T-helper 2 cell (primary cell): ENCODE measurements around the gene ADD3.
"Not testable (repeated sequence)": the region's sequence is repeated elsewhere in the genome, so short reads cannot be mapped to it uniquely, and the experiment has no call there.

Experiments
- DNase-seq, 5 experiments: peaks; one replicate each; pipeline versions ENCODE4 v3.0.0 to v3.0.0-alpha.2; 2012 to 2022

ADD3 gene

GRCh38 chr10:109977382-109977806 lies 30.4 kb upstream of the ADD3 start:
- DNase-seq = no peak

GRCh38 chr10:109978481-109978880 lies 29.3 kb upstream of the ADD3 start:
- DNase-seq = peak; percentile 21 to 55 (median 32)

- no peak for DNase-seq
Observed at GRCh38 chr10:109979215-109979614, 28.6 kb upstream of the ADD3 start.

- DNase-seq = no peak
Observed at GRCh38 chr10:109981650-109982049, 26.1 kb upstream of the ADD3 start.

- DNase-seq = no peak
Observed at GRCh38 chr10:109982123-109982522, 25.7 kb upstream of the ADD3 start.

GRCh38 chr10:109982812-109983211 lies 25.0 kb upstream of the ADD3 start:
- no peak for DNase-seq

GRCh38 chr10:109984013-109984412 lies 23.8 kb upstream of the ADD3 start:
- DNase-seq = no peak

- not testable (repeated sequence) for DNase-seq
Observed at GRCh38 chr10:109985768-109986167, 22.0 kb upstream of the ADD3 start.

GRCh38 chr10:109987452-109988211 lies 20.2 kb upstream of the ADD3 start:
- DNase-seq = no peak

- no peak for DNase-seq
Observed at GRCh38 chr10:109988212-109988596, 19.6 kb upstream of the ADD3 start.

GRCh38 chr10:109991266-109991855 lies 16.4 kb upstream of the ADD3 start:
- no peak for DNase-seq

GRCh38 chr10:109992485-109992884 lies 15.3 kb upstream of the ADD3 start:
- DNase-seq = no peak

- no peak for DNase-seq
Observed at GRCh38 chr10:109993551-109994330, 14.0 kb upstream of the ADD3 start.

GRCh38 chr10:109994711-109995577 lies 12.8 kb upstream of the ADD3 start:
- DNase-seq = no peak

- DNase-seq = no peak
Observed at GRCh38 chr10:109995595-109995994, 12.2 kb upstream of the ADD3 start.

- DNase-seq = no peak
Observed at GRCh38 chr10:109996225-109996624, 11.6 kb upstream of the ADD3 start.

GRCh38 chr10:109996766-109997171 lies 11.0 kb upstream of the ADD3 start:
- no peak for DNase-seq

GRCh38 chr10:109997233-109997632 lies 10.6 kb upstream of the ADD3 start:
- no peak for DNase-seq

GRCh38 chr10:109998513-109998912 lies 9.3 kb upstream of the ADD3 start:
- DNase-seq = no peak

GRCh38 chr10:110002801-110003523 lies 4.8 kb upstream of the ADD3 start:
- DNase-seq = no peak

- DNase-seq = no peak
Observed at GRCh38 chr10:110003524-110003885, 4.3 kb upstream of the ADD3 start.

GRCh38 chr10:110005719-110006118 lies 2.1 kb upstream of the ADD3 start:
- peak in 1 of 5 experiments; percentile 35 for DNase-seq
